HG03103 (cell line): Measurements from ENCODE around the gene DLG5.
A peak's percentile ranks its signal among the peaks of the same experiment; 100 is the strongest.

Experiments used
- ATAC-seq: cut with Tn5 transposase; IDR thresholded peaks from one replicate; pipeline ENCODE4 v1.9.1; 2021; ENCODE audit warnings: low read depth; ENCODE audit not compliant: unreplicated experiment

DLG5 gene

DNA sequence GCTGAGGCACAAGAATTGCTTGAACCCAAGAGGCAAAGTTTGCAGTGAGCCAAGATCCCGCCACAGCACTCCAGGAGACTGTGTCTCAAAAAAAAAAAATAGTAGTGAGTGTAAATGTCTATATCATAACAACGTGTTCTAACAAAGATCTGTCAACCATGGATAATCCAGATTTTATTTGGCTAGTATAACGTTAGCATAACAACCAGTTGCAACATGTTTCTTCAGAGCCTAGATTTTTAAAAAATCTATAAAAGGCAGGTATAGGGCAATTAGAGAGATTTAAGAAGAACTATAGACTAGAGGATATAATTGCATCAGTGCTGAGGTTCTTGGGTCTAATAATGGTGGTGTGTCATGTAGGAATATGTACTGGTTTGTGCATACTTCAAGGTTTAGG is 30.5 kb downstream of the DLG5 start:
- ATAC-seq, result no peak

- no peak for ATAC-seq
Measured at GRCh38 chr10:77894058-77894457, 32.5 kb downstream of the DLG5 start.

DNA sequence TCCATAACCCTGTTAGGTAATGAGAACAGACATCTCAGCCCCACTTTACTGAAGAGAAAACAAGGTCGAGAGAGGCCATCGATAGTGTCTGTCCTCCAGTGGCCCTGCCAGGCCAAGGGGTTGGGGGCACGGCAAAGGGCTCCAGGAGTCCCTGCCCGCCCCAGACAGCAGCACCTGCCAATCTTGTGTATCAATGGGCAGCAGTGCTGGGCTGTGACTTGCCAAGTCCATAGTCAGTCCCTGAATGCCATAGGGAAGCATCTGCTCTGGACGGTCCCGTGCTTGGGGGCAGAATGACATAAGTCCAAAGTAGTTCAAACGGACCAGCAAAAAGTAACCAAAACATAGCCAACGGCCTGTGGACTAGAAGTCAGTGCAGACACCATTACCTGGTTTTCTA is 33.2 kb downstream of the DLG5 start:
- no peak for ATAC-seq

- no peak for ATAC-seq
Measured at GRCh38 chr10:77892761-77893160, 33.8 kb downstream of the DLG5 start.

DNA sequence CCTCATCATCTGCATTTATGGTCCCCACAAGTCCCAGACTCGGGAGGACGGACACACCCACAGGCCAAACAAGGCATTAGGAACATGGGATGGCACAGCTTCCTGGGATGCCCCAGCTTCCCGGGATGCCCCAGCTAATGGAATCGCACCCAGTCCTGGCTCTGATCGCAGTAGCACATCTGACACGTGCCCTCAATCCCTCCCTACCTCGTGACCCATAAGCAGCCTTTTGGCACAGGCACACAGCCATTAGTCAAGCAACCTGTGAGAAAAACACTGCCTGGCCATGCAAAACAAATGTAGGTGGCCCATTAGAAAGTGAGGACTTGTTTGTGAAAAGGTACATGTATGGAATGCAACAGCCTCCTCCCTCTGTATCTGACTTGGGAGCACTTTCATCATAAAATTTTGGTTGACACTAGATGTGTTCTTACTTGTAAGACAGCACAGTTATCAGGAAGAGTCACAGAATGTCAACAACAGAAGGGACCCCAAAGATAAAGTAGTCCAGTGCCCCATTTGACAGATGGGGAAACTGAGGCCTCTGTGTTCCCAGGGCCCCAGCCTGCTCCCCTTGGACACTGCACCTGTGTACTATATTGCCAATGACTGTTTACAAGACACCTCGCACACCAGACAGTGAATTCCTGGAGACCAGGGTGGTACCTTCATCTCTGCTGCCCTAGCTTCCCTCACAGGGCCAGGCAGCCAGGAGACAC is 34.4 kb downstream of the DLG5 start:
- no peak for ATAC-seq

DNA sequence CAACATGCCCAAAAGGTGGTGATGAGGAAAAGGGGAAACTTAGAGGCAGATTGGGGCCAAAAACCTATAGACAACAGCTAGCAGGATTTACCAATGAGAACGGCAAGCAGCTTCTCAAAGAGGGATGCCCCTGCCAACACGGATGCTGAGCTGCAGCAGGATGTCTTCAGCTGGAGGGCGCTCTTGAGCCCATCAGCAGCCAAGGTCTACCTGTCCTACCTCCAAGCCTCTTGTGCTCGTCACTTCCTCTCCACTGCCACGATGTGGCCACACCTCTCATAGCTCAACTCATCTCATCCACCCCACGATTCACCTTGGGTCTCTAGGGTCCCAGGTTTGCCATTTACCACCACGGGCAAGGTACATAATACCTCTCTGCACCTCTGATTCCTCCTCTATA is 36.5 kb downstream of the DLG5 start:
- ATAC-seq, result no peak

DNA sequence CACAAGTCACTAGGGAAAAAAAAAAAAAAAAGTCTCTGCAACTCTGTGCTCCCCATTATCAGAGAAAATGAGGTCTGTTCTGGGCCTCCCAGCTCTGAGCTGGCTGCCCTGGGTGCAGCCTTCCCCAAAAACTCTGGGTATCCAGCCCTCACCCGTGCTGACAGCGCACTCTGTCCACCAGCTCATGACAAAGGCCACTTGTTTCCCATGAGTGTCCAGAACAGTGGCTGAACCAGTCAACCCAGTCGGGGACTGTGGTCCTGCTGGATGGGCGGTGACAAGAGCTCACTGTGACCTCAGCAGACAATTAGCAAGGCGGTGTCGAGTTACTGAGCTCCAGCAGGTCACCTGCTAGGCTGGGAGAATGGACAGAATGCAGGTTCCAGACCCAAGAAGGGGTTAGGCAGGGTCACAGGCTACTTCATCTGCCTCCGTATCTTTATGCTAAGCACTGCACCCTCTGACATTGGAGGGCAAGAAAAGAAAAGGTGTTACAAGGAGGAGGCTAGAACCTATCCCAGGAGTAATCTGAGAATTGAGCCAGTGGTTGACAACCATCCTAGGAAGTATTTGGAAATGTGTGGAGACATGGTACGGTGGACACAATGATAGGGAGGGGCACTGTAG is 37.2 kb downstream of the DLG5 start:
- ATAC-seq, result no peak

DNA sequence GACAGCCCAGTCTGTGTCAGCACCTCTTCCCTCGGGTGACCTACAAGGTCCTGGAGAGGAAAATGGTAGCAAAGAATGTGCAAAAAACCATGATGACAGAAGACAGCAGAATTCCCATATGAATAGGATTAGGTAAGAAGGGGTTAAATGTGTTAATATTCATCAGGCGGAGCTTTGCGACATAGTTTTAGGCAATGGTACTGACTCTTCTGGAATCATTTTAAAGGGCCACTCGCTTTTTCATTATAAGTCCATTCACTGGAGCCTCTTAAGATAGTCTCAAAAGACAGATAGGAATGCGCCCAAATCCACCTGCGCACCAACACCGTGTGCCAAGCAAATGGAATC is 38.2 kb downstream of the DLG5 start:
- ATAC-seq, result no peak

DNA sequence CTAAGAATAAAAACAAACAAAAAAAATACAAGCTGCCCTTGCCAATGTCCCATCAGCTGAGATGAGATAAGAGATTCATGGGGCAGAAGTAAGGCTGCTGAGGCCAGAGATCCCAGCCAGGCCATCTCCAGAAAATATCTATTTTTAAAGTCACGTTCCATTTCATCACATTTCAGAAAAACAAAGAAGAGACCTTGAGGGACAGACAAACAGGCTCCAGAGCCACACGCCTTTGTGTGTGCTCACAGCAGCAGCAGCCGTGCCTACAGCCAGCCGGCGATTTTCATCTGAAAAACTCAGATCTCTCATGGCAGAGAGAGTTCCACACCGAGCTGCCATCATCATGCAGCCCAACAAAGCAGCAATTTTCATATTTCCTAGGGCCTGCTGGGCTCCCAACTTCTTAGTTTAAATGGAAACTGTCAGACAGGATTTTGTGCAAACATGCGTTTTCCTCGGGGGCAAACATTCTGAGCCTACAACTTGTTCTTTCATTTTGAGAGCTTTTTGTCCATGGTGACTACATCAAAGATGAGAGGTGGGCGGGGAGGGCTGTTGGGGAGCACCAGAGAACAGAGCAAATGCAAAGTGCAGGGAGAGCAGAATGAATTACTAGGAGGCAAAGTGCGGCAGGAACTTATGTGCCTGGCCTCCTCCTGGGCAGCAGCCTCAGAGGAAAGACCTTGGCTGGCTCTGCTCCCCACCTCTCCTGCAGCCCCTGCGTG is 38.8 kb downstream of the DLG5 start:
- no peak for ATAC-seq

- ATAC-seq, result no peak
Measured at GRCh38 chr10:77886795-77887355, 39.7 kb downstream of the DLG5 start.

DNA sequence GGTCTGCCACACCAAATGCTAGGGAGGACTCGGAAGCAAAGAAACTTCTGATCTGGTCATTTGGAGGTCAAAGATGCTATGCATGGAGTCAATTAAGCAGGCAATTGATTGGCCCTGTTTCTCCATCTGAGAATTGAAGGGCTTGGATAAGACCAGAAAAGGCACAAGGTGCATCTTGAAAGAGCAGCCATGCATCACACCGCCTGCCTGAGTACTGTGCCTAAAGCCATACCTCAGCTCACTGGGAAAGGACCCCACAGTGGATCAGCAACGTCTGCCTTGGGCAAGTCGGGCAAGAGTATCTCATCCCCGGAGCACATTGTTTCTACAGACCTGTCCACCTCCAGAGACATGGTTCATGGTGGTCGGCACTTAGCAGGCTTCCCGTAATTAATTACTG is 42.4 kb downstream of the DLG5 start:
- no peak for ATAC-seq

DNA sequence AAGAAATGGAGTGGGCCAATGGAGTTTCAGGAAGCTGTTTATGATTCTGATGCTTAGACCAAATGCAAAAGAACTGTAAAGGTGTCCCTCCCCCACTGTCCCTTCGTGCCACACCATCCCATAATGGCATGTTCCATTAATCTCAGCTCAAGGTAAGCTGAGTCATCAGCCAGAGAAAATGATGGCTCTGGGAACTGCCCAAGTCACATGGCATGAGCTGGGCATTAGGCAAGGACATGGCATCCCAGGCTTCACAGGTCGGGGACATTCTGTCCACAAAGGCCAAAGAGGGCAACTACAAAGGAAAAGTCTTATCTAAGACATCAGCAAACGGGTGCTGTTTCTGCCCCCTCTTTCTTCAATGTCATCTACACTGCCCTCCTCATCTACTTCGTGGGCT is 44.9 kb downstream of the DLG5 start:
- no peak for ATAC-seq

- ATAC-seq, result no peak
Measured at GRCh38 chr10:77881222-77881621, 45.3 kb downstream of the DLG5 start.

GRCh38 chr10:77879710-77880109 is 46.8 kb downstream of the DLG5 start:
- ATAC-seq, result no peak

DNA sequence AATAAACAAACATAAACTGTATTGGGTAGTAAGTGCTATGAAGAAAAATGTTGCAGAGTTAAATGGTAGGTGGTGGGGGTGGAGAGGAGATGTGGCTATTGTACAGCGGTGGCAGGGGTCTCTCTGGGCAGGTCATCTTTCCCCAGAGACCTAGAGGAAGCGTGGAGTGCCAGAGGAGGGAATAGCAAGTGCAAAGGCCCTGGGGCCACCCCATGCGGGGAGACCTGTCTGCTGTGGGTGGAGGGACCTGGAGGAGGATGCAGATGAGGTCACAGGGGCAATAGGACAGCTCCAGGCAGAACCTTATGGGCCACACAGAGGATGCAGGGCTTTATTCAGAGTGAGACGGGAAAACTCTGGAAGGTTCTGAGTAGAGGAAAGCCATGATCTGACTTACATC is 47.5 kb downstream of the DLG5 start:
- ATAC-seq, result no peak

- peak; percentile 50 for ATAC-seq
Measured at GRCh38 chr10:77877441-77878344, 48.9 kb downstream of the DLG5 start.

DNA sequence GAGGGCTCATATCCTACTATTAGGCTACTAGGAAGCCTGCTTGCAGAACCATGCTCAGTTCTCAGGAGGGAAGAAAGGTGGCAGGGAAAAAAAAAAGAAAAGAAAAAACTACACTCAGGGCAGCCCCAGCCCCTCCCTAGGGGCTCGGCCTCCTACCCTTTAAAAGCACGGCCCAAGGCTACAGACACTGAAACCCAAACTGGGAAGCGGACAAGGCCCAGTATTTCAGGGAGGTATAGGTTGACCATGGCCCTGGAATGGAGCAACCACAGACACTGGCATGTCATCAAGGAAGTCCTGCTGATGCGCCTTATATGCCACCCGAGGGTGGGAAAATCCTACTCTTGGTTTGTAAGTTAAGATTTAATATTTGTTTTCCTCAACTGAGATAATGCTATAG is 50.8 kb downstream of the DLG5 start:
- ATAC-seq, result no peak

GRCh38 chr10:77874872-77875271 is 51.7 kb downstream of the DLG5 start:
- no peak for ATAC-seq

DNA sequence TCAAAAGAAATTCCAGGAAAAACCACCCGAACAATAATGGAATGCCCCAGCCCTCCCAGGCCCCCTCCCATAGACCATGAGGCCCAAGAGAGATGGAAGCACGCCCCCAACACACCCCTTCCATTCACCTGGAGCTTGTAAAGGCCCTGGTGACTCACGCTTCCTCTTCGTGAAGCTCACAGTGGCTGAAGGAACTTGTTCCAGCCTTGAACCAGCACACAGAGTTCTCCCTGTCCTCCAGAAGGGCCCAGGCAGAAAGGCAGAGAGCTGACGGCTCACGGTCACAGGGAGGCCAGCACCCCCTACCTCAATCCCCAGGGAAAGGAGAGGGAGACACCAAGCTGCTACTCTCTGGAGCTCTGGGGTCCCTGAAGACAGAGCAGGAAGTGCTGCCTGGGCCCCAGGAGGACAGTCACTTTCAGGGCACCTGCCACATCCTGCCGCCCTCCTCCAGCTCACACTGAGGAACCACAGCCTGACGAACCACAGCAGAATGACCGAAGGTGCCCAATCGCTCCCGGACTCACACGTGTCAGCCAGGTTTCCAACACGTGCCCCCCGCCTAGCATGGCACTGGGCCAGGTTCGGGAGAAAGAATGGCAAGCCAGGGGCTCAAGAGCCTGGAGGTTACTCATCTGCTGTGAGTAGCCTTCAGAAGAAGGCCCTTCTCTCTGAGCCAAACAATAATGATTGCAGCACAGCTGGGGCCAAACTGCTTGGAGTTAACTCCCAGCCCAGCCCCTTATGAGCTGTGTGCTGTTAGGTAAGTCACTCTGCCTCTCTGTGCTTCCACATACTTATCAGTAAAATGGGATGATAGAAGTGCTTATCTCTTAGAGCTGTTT is 52.8 kb downstream of the DLG5 start:
- ATAC-seq, result peak; percentile 78
